Measurements from ENCODE around the gene NPAS4. TPM values are rescaled to one million over a fixed set of nuclear protein-coding genes. Genes with fewer than 3 reads are reported as not detected.
"Not testable (repeated sequence)": the region's sequence is repeated elsewhere in the genome, so short reads cannot be mapped to it uniquely, and the experiment has no call there.

The NPAS4 gene
- under 1 TPM; 0.09 to 0.47 TPM for total RNA-seq

- Mint-ChIP-seq H3K9me3 (no peaks in the 10 kb centered on the region), H3K36me3 (peaks cover 0 to 12% of the 10 kb centered on the region in 2 donors), H3K27ac (no peak within 1 kb of the TSS)
- ATAC-seq, result no peak
- DNase-seq (ENCODE audit: low spot score in 2 of 2), result no peak
These were observed at the start of gene NPAS4 for GRCh38 chr11:66420671-66421476. Gene NPAS4 (plus strand): TSS chr11:66421035. CDS start chr11:66421180, 145 bp downstream.

GRCh38 chr11:66371627-66372415 lies 49.0 kb upstream of the NPAS4 start, which contains the start of gene SLC29A2:
Gene SLC29A2 (minus strand): TSS chr11:66371760. CDS start chr11:66371591, 169 bp downstream.
- DNase-seq (ENCODE audit: low spot score in 2 of 2) (peak; percentile 73 to 83), ATAC-seq (peak; percentile 72 to 91)
- H3K9me3 Mint-ChIP-seq, result no peaks in the 10 kb centered on the region
- H3K36me3 Mint-ChIP-seq, result no peaks in the 10 kb centered on the region
- H3K27ac Mint-ChIP-seq, result peak within 1 kb of the TSS; percentile 77 to 96

- DNase-seq (ENCODE audit: low spot score in 2 of 2), result no peak
- ATAC-seq, result no peak
- H3K36me3 Mint-ChIP-seq, result no peaks in the 10 kb centered on the region
- no peaks in the 10 kb centered on the region for H3K9me3 Mint-ChIP-seq
- H3K27ac Mint-ChIP-seq, result no peak overlapping the region
These were observed 47.6 kb upstream of the NPAS4 start for GRCh38 chr11:66373265-66373664.

GRCh38 chr11:66373690-66374287 lies 47.0 kb upstream of the NPAS4 start:
- not testable (repeated sequence) for H3K36me3 Mint-ChIP-seq; H3K27ac Mint-ChIP-seq; H3K9me3 Mint-ChIP-seq; ATAC-seq; DNase-seq (ENCODE audit: low spot score in 2 of 2)

GRCh38 chr11:66380264-66380663 lies 40.6 kb upstream of the NPAS4 start:
- not testable (repeated sequence) for ATAC-seq; DNase-seq (ENCODE audit: low spot score in 2 of 2); H3K9me3 Mint-ChIP-seq; H3K27ac Mint-ChIP-seq; H3K36me3 Mint-ChIP-seq

- not testable (repeated sequence) for ATAC-seq; H3K36me3 Mint-ChIP-seq; DNase-seq (ENCODE audit: low spot score in 2 of 2); H3K27ac Mint-ChIP-seq; H3K9me3 Mint-ChIP-seq
These were observed 36.5 kb upstream of the NPAS4 start for GRCh38 chr11:66384316-66384715.

GRCh38 chr11:66386171-66387069 lies 34.4 kb upstream of the NPAS4 start:
- no peaks in the 10 kb centered on the region for H3K9me3 Mint-ChIP-seq
- peak overlapping the region in 1 of 2 donors; percentile 5 for H3K27ac Mint-ChIP-seq
- peak; percentile 72 to 88 for DNase-seq (ENCODE audit: low spot score in 2 of 2)
- ATAC-seq, result peak; percentile 75 to 78
- H3K36me3 Mint-ChIP-seq, result no peaks in the 10 kb centered on the region

- ATAC-seq, result peak; percentile 79 to 80
- no peaks in the 10 kb centered on the region for H3K9me3 Mint-ChIP-seq
- H3K36me3 Mint-ChIP-seq, result no peaks in the 10 kb centered on the region
- no peak overlapping the region for H3K27ac Mint-ChIP-seq
- DNase-seq (ENCODE audit: low spot score in 2 of 2), result peak in 1 of 2 donors; percentile 81
These were observed 32.0 kb upstream of the NPAS4 start for GRCh38 chr11:66388780-66389386.

GRCh38 chr11:66391322-66391721 lies 29.5 kb upstream of the NPAS4 start:
- DNase-seq (ENCODE audit: low spot score in 2 of 2) (no peak), ATAC-seq (no peak)
- Mint-ChIP-seq H3K27ac (no peak overlapping the region), H3K36me3 (no peaks in the 10 kb centered on the region), H3K9me3 (no peaks in the 10 kb centered on the region)

GRCh38 chr11:66393954-66394353 lies 26.9 kb upstream of the NPAS4 start:
- DNase-seq (ENCODE audit: low spot score in 2 of 2), result no peak
- no peak overlapping the region for H3K27ac Mint-ChIP-seq
- no peaks in the 10 kb centered on the region for H3K36me3 Mint-ChIP-seq
- ATAC-seq, result no peak
- H3K9me3 Mint-ChIP-seq, result no peaks in the 10 kb centered on the region

GRCh38 chr11:66407651-66408050 lies 13.2 kb upstream of the NPAS4 start:
- no peak overlapping the region for H3K27ac Mint-ChIP-seq
- DNase-seq (ENCODE audit: low spot score in 2 of 2), result no peak
- no peaks in the 10 kb centered on the region for H3K9me3 Mint-ChIP-seq
- ATAC-seq, result no peak
- H3K36me3 Mint-ChIP-seq, result no peaks in the 10 kb centered on the region

- peak; percentile 88 to 100 for DNase-seq (ENCODE audit: low spot score in 2 of 2)
- no peak overlapping the region for H3K27ac Mint-ChIP-seq
- no peaks in the 10 kb centered on the region for H3K9me3 Mint-ChIP-seq
- H3K36me3 Mint-ChIP-seq, result no peaks in the 10 kb centered on the region
- peak; percentile 94 to 96 for ATAC-seq
These were observed 12.2 kb upstream of the NPAS4 start for GRCh38 chr11:66408488-66409214.

GRCh38 chr11:66409226-66409625 lies 11.6 kb upstream of the NPAS4 start:
- ATAC-seq, result no peak
- Mint-ChIP-seq H3K9me3 (no peaks in the 10 kb centered on the region), H3K36me3 (no peaks in the 10 kb centered on the region), H3K27ac (no peak overlapping the region)
- DNase-seq (ENCODE audit: low spot score in 2 of 2), result no peak

GRCh38 chr11:66410191-66410590 lies 10.6 kb upstream of the NPAS4 start:
- no peak for ATAC-seq

GRCh38 chr11:66411323-66411722 lies 9.5 kb upstream of the NPAS4 start:
- DNase-seq (ENCODE audit: low spot score in 2 of 2) (no peak), ATAC-seq (no peak)
- no peaks in the 10 kb centered on the region for H3K9me3 Mint-ChIP-seq
- no peak overlapping the region for H3K27ac Mint-ChIP-seq
- no peaks in the 10 kb centered on the region for H3K36me3 Mint-ChIP-seq

More at GRCh38 chr11:66410191-66410590, 10.6 kb upstream of the NPAS4 start:
- no peaks in the 10 kb centered on the region for H3K36me3 Mint-ChIP-seq
- no peak for DNase-seq (ENCODE audit: low spot score in 2 of 2)
- no peaks in the 10 kb centered on the region for H3K9me3 Mint-ChIP-seq
- no peak overlapping the region for H3K27ac Mint-ChIP-seq
